Heart left ventricle (tissue), 16 donors: ENCODE results near the gene EIF4ENIF1. TPM values are rescaled to one million over a fixed set of nuclear protein-coding genes. Genes with fewer than 3 reads are reported as not detected.

ENCODE experiments used
- ATAC-seq, 4 donors: fragments of 200-7000 bp; cut with Tn5 transposase; one replicate each; pipeline ENCODE4 v1.9.1; 2020 to 2022; ENCODE audit warnings: moderate library complexity in 4 of 4, mild to moderate bottlenecking in 3 of 4, moderate number of reproducible peaks in 1 of 4
- DNase-seq, 5 donors: peaks; one replicate each; pipeline ENCODE4 v3.0.0-alpha.2; 2020
- H3K27ac ChIP-seq, 12 donors: fragments of 200-600 bp; sonication (generic) in 4 of 12; one replicate each; pipeline versions ENCODE4 v1.5.0 to v1.8.0; 2016 to 2022; ENCODE audit warnings: mild to moderate bottlenecking in 2 of 12
- H3K27me3 ChIP-seq, 9 donors: fragments of 200-600 bp; sonication (generic) in 2 of 9; one replicate each; pipeline versions ENCODE4 v1.5.1 to v1.8.0; 2016 to 2022; ENCODE audit warnings: mild to moderate bottlenecking in 3 of 9
- H3K36me3 ChIP-seq, 9 donors: fragments of 200-600 bp; sonication (generic) in 2 of 9; one replicate each; pipeline versions ENCODE4 v1.5.0 to v1.8.0; 2018 to 2022; ENCODE audit warnings: mild to moderate bottlenecking in 2 of 9
- H3K4me1 ChIP-seq, 12 donors: fragments of 200-600 bp; sonication (generic) in 4 of 12; one replicate each; pipeline versions ENCODE4 v1.5.0 to v1.8.0; 2016 to 2022; ENCODE audit warnings: mild to moderate bottlenecking in 3 of 12
- H3K4me3 ChIP-seq, 12 donors: fragments of 200-600 bp; sonication (generic) in 4 of 12; one replicate each; pipeline versions ENCODE4 v1.5.0 to v1.8.0; 2017 to 2022; ENCODE audit warnings: mild to moderate bottlenecking in 9 of 12, moderate library complexity in 4 of 12
- H3K9me3 ChIP-seq, 12 donors: fragments of 200-600 bp; sonication (generic) in 4 of 12; one replicate each; pipeline versions ENCODE4 v1.5.0 to v1.8.0; 2016 to 2022; ENCODE audit warnings: mild to moderate bottlenecking in 1 of 12
- POLR2A ChIP-seq, 2 donors: fragments of 450-650 bp; IDR thresholded peaks; one replicate each; pipeline ENCODE4 v1.6.1; 2017; ENCODE audit warnings: antibody characterized with exemption in 2 of 2, mild to moderate bottlenecking in 2 of 2, moderate library complexity in 2 of 2
- WGBS, 4 donors: extraction: QIAGEN DNeasy Blood & Tissue Kit in 2 of 4; methylation state at CpG; one replicate each; pipeline versions ENCODE4 v1.1.5 to v1.1.7; 2013 to 2018; 5-methylcytosine and 5-hydroxymethylcytosine counted together
- intact Hi-C, 10 donors: fragments of 100-400 bp; cut with DNase I; formaldehyde crosslinking; loops; one replicate each; pipeline versions ENCODE4 v1.11.1 to v1.14.2; 2022
- polyA plus RNA-seq, 2 donors: library from polyadenylated mRNA; stranded (reverse); fragments of 200-250 nt; gene quantifications; one replicate each; pipeline ENCODE4 v1.2.3, GENCODE V29; 2013
- total RNA-seq, 9 donors: library from RNA; depleted of rRNA in 2 of 9; stranded (reverse); fragments of >200 nt in 2 of 9; fragmentation: NEBNext Ultra II Directional in 3 of 9; extraction: Animal tissue kit (Norgen Biotek cat#: 25700) in 3 of 9; gene quantifications; one replicate each; pipeline versions ENCODE4 v1.1.0 to v1.2.4, GENCODE V29; 2016 to 2023
- TF ChIP-seq, protein P1 (sequence below), 12 donors: fragments of 200-600 bp; sonication (generic) in 4 of 12; IDR thresholded peaks; one replicate each; pipeline versions ENCODE4 v1.5.0 to v1.8.0; 2018 to 2022; ENCODE audit warnings: antibody characterized with exemption in 12 of 12, mild to moderate bottlenecking in 5 of 12
- donor health status: ischemic (EF 13 %, LVEDD 7.1; RV severe dilation, severe dysfunction).
- donor health status: healthy with polysubstance abuse.
- donor health status: DM: no; HTN: yes; CAD: no.
- donor health status: DM: no; HTN: no; CAD: no.
- donor health status: ischemic (EF 25% LVEDD 6.9; RV normal size, moderate dysfunction).
- donor health status: ischemic (EF 25% LVEDD 5.7; RV mildly dilated, moderate dysfunction).
- donor health status: healthy.
- donor health status: DM: yes; HTN: yes; CAD: no.
- donor health status: ischemic (EF 35%, LVEDD 5.7; RV mildly dilated, moderate dysfunction).
- donor health status: nonischemic (EF 11% LVEDD 7.7; RV severe dilation, severe dysfunction).
- donor health status: DM: yes; HTN: yes; CAD: no.
- donor health status: PGD.
- donor health status: ischemic (EF 29% LVEDD 5.4; RV normal size, mild dysfunction).
- donor health status: nonischemic (EF 23%, LVEDD 6.1; RV moderate dilation, normal function).

EIF4ENIF1 gene
- total and polyA plus RNA-seq, 11 donors, result 8.3 to 31.2 (median 22.5) TPM

DNA sequence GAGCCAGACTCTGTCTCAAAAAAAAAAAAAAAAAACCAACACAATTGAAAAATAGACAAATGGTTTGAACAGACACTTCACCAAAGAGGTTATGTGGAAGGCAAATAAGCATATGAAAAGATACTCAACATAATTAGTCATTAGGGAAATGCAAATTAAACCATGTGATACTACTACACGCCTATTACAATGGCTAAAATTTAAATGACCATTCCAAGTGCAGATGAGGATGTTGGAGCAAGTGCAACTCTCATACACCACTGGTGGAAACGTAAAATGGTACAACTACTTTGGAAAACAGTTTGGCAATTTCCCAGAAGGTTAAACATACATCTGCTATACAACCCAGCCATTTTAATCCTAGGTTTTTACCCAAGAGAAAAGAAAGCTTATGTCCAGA lies 24.3 kb downstream of the EIF4ENIF1 start:
- H3K27ac ChIP-seq, result no peak overlapping the region
- no peaks in the 10 kb centered on the region for H3K27me3 ChIP-seq
- DNase-seq (no peak), ATAC-seq (no peak)
- intact Hi-C loops, result no loop called here
- peaks cover 2 to 97% (median 85%) of the 10 kb centered on the region in 9 donors for H3K36me3 ChIP-seq
- no peaks in the 10 kb centered on the region for H3K4me1 ChIP-seq
- TF ChIP-seq, protein P1, sequence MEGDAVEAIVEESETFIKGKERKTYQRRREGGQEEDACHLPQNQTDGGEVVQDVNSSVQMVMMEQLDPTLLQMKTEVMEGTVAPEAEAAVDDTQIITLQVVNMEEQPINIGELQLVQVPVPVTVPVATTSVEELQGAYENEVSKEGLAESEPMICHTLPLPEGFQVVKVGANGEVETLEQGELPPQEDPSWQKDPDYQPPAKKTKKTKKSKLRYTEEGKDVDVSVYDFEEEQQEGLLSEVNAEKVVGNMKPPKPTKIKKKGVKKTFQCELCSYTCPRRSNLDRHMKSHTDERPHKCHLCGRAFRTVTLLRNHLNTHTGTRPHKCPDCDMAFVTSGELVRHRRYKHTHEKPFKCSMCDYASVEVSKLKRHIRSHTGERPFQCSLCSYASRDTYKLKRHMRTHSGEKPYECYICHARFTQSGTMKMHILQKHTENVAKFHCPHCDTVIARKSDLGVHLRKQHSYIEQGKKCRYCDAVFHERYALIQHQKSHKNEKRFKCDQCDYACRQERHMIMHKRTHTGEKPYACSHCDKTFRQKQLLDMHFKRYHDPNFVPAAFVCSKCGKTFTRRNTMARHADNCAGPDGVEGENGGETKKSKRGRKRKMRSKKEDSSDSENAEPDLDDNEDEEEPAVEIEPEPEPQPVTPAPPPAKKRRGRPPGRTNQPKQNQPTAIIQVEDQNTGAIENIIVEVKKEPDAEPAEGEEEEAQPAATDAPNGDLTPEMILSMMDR (IDR thresholded peaks at IDR 0.05), result no peak
- no peak for TF ChIP-seq POLR2A (IDR thresholded peaks at IDR 0.05)
- 79 to 87% (median 84%) methylated on average over 2 of the region's 2 CpGs for WGBS, 4 donors
- no peak overlapping the region for H3K4me3 ChIP-seq
- H3K9me3 ChIP-seq, result no peaks in the 10 kb centered on the region

DNA sequence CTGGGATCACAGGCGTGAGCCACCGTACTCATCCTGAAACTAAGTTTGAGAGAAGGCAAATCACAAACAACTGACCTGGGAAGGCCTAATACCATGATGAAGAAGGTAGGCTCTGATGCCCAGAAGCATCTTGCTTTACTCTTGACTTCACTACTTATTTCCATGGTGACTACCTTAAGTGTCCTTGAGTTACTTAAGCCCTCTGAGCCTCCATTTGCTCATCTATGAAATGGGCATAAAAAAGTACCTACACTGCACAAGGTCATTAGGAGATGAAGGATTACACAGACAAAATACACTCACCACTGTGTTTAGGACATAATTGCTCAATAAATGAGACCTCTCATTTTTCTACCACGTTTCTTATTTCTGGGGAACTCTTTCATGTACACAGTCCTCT lies 27.9 kb downstream of the EIF4ENIF1 start:
- H3K4me1 ChIP-seq, result no peaks in the 10 kb centered on the region
- peaks cover 2 to 97% (median 86%) of the 10 kb centered on the region in 9 donors for H3K36me3 ChIP-seq
- no peak for ATAC-seq
- TF ChIP-seq, protein P1 (IDR thresholded peaks at IDR 0.05), result no peak
- no peak for TF ChIP-seq POLR2A (IDR thresholded peaks at IDR 0.05)
- 95 to 98% (median 97%) methylated on average over 3 of the region's 3 CpGs for WGBS, 4 donors
- no peaks in the 10 kb centered on the region for H3K9me3 ChIP-seq
- DNase-seq, result no peak
- intact Hi-C loops, result no loop called here
- no peak overlapping the region for H3K4me3 ChIP-seq
- H3K27me3 ChIP-seq, result no peaks in the 10 kb centered on the region
- H3K27ac ChIP-seq, result no peak overlapping the region

DNA sequence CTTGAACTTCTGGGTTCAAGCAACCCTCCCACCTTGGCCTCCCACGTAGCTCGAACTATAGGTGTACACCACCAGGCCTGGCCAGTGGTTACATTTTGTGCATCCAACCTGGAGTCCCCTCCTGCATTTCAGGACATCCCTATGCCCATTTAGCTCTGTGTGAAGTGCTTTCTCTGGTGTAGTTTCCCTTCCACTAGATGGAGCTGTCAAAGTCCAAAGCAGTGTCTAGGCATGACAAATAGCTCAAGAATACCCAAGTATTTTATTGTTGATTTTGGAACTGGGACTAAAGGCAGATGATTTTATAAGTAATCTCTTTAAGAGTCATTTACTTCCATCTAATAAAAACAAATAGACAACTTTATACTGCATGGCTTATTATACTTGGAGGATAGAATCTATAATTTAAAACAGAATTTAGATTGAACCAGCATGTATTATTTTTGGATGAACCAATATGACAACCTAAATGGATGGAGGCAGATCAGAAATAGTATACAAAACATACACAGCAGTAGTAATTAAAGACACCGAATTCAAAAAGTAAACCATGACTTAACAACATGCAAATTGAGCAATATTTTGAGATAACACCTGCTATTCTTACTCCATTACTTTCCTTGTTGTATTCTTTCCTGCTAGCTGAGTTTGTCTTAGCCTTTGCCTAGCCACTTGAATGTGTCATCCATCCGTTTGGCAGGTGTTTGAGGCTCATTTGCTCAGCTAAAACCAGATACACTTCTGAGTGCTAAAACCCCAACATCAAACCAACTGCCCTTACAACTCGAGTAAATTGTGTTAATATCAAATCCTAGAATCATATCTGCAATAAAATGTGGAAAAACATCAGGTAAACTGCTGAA lies 37.7 kb downstream of the EIF4ENIF1 start:
- intact Hi-C loops, result loop anchor here in 1 of 10 donors (5.0 kb wide), 1 partner anchor 35 kb away; the partner anchor contains the start of gene EIF4ENIF1
- Histone ChIP-seq H3K27me3 (no peaks in the 10 kb centered on the region), H3K27ac (peak overlapping the region in 1 of 12 donors; percentile 9), H3K4me1 (peaks cover 0 to 38% (median 14%) of the 10 kb centered on the region in 12 donors), H3K4me3 (no peak overlapping the region), H3K9me3 (no peaks in the 10 kb centered on the region), H3K36me3 (peaks cover 0 to 85% (median 55%) of the 10 kb centered on the region in 9 donors)
- no peak for TF ChIP-seq POLR2A (IDR thresholded peaks at IDR 0.05)
- TF ChIP-seq, protein P1 (IDR thresholded peaks at IDR 0.05), result peak in 9 of 12 donors; percentile 21 to 48 (median 32)
- no peak for DNase-seq
- 72 to 77% (median 74%) methylated on average over 5 of the region's 5 CpGs for WGBS, 4 donors
- ATAC-seq, result peak in 3 of 4 donors; percentile 30 to 49 (median 38)

DNA sequence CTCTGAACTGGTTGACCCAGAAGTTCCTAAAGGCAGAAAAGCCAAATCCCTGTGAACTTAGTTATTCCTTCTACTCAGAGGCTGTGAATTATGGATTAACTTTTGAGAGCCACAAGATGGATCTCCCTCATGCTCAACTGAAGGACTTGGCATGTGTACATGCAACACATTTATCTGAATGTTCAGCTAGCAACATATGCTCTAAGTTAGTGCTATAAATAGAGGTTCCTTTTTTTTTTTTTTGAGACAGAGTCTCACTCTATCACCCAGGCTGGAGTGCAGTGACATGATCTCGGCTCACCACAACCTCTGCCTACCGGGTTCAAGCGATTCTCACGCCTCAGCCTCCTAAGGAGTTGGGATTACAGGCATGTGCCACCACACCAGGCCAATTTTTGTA lies 40.1 kb downstream of the EIF4ENIF1 start:
- DNase-seq (no peak), ATAC-seq (peak in 3 of 4 donors; percentile 48 to 54 (median 49))
- H3K4me3 ChIP-seq, result no peak overlapping the region
- no peaks in the 10 kb centered on the region for H3K27me3 ChIP-seq
- intact Hi-C loops, result no loop called here
- TF ChIP-seq POLR2A (IDR thresholded peaks at IDR 0.05), result no peak
- TF ChIP-seq, protein P1 (IDR thresholded peaks at IDR 0.05), result no peak
- H3K27ac ChIP-seq, result peak overlapping the region in 11 of 12 donors; percentile 5 to 88 (median 66)
- peaks cover 0 to 54% (median 16%) of the 10 kb centered on the region in 12 donors for H3K4me1 ChIP-seq
- H3K36me3 ChIP-seq, result peaks cover 0 to 85% (median 47%) of the 10 kb centered on the region in 9 donors
- WGBS, 4 donors, result 36 to 60% (median 59%) methylated on average over 4 of the region's 4 CpGs
- no peaks in the 10 kb centered on the region for H3K9me3 ChIP-seq
